Occipital lobe (tissue), 2 donors: ENCODE measurements around the gene ZBTB24. TPM values are rescaled to one million over a fixed set of nuclear protein-coding genes. Genes with fewer than 3 reads are reported as not detected.

Experiments
- DNase-seq: peaks from one replicate; lab custom pipeline; 2025; lab: John Stamatoyannopoulos, UW
- total RNA-seq: library from RNA; depleted of rRNA; stranded (reverse); fragments of >200 nt; gene quantifications from one replicate; pipeline ENCODE4 v1.2.3, GENCODE V29; 2014

ZBTB24 gene
- total RNA-seq, 1 donor from 2014 or later = 14.8 TPM

- DNase-seq = no peak
Measured at GRCh38 chr6:109451376-109451775, 31.6 kb downstream of the ZBTB24 start.

- DNase-seq = no peak
Measured at GRCh38 chr6:109450801-109451200, 32.2 kb downstream of the ZBTB24 start.

- no peak for DNase-seq
Measured at GRCh38 chr6:109449795-109450673, 33.0 kb downstream of the ZBTB24 start.

- no peak for DNase-seq
Measured at GRCh38 chr6:109449064-109449794, 33.8 kb downstream of the ZBTB24 start.

GRCh38 chr6:109448615-109449014, 34.4 kb downstream of the ZBTB24 start:
- DNase-seq = no peak

- DNase-seq = no peak
Measured at GRCh38 chr6:109447878-109448555, 35.0 kb downstream of the ZBTB24 start.

- DNase-seq = no peak
Measured at GRCh38 chr6:109447087-109447486, 35.9 kb downstream of the ZBTB24 start.

GRCh38 chr6:109446541-109446940, 36.5 kb downstream of the ZBTB24 start:
- no peak for DNase-seq

GRCh38 chr6:109446072-109446471, 36.9 kb downstream of the ZBTB24 start:
- no peak for DNase-seq

- DNase-seq = no peak
Measured at GRCh38 chr6:109445382-109445781, 37.6 kb downstream of the ZBTB24 start.

GRCh38 chr6:109443425-109443950, 39.5 kb downstream of the ZBTB24 start:
- no peak for DNase-seq

- no peak for DNase-seq
Measured at GRCh38 chr6:109442393-109442924, 40.6 kb downstream of the ZBTB24 start.

- no peak for DNase-seq
Measured at GRCh38 chr6:109441069-109441816, 41.8 kb downstream of the ZBTB24 start.

- DNase-seq = peak; percentile 79
Measured at GRCh38 chr6:109440331-109441068, 42.5 kb downstream of the ZBTB24 start, which contains the start of the genes PPIL6 and SMPD2. PPIL6 (minus strand) TSS chr6:109440628; CDS start chr6:109440590, 38 bp downstream. SMPD2 (plus strand) TSS chr6:109440724; CDS start chr6:109441122, 398 bp downstream.

GRCh38 chr6:109436041-109436440, 47.0 kb downstream of the ZBTB24 start:
- no peak for DNase-seq

GRCh38 chr6:109434456-109434855, 48.6 kb downstream of the ZBTB24 start:
- DNase-seq = no peak

- no peak for DNase-seq
Measured at GRCh38 chr6:109429496-109429895, 53.5 kb downstream of the ZBTB24 start.

- DNase-seq = no peak
Measured at GRCh38 chr6:109428889-109429477, 54.0 kb downstream of the ZBTB24 start.

GRCh38 chr6:109424946-109425345, 58.1 kb downstream of the ZBTB24 start:
- DNase-seq = no peak
